Panc1 (cell line): ENCODE results near the gene PSMD6.

Source experiments
- CTCF ChIP-seq: fragments of 450-650 bp; IDR thresholded peaks from 2 replicates; pipeline ENCODE4 v1.5.1; 2017; ENCODE audit warnings: mild to moderate bottlenecking
- POLR2AphosphoS5 ChIP-seq: IDR thresholded peaks from 2 replicates; pipeline ENCODE4 v1.6.1; 2012; ENCODE audit warnings: mild to moderate bottlenecking, low read depth, low read length, moderate library complexity
- REST ChIP-seq, 2 experiments: IDR thresholded peaks; 2 replicates each; pipeline ENCODE4 v1.6.1; 2011 to 2012; ENCODE audit warnings: low read depth in 2 of 2, control low read depth in 1 of 2, low read length in 1 of 2, mild to moderate bottlenecking in 1 of 2, moderate library complexity in 1 of 2; ENCODE audit not compliant: insufficient read depth in 1 of 2
- TCF7L2 ChIP-seq: IDR thresholded peaks from 2 replicates; pipeline ENCODE4 v1.6.1; 2011; ENCODE audit warnings: mild to moderate bottlenecking, low read depth, low read length, inconsistent platforms

GRCh38 chr3:63972196-63972595 is 51.1 kb downstream of the PSMD6 start:
- TF ChIP-seq CTCF (no peak), POLR2AphosphoS5 (no peak), REST (IDR thresholded peaks at IDR 0.05; ENCODE audit: insufficient read depth in 1 of 2, low read depth in 2 of 2, low read length in 1 of 2) (no peak), TCF7L2 (no peak)
